ENCODE measurements around the gene RHO. TPM values are rescaled to one million over a fixed set of nuclear protein-coding genes. Genes with fewer than 3 reads are reported as not detected.

RHO gene
- total RNA-seq, 4 donors from 2014 or later = not detected

DNA sequence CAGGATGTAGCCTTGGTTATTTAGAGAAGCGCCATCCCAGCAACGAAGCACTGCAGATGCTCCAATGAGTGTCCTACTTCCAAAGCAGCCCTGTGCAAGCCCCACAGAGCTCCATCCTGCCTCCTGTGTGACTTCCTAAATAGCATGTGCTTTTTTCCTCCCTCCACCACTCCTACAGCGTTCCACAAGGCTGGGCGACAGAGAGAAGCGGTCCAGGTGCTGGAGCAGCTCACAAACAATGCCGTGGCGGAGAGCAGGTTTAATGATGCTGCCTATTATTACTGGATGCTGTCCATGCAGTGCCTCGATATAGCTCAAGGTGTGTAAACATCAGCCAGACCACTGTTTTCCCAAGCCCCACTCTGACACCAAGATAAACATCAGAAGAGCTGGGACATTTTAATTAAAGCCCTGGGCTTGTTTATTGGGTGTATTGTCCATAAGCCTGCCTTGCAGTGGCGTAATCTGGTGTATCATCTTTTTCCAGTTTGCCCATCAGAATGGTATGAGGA, 22.2 kb upstream of the RHO start:
- no peak for DNase-seq (ENCODE audit: low spot score in 2 of 2)
- WGBS, 2 donors = 83 to 85% methylated on average over 9 of the region's 9 CpGs
- Histone ChIP-seq H3K4me3 (no peak overlapping the region), H3K4me1 (peaks cover 0 to 8% (median 0%) of the 10 kb centered on the region in 4 donors), H3K36me3 (peaks cover 0 to 97% (median 3%) of the 10 kb centered on the region in 3 donors), H3K27me3 (no peaks in the 10 kb centered on the region), H3K27ac (peak overlapping the region in 2 of 4 donors; percentile 8 to 58), H3K9me3 (no peaks in the 10 kb centered on the region)
- TF ChIP-seq EP300 (IDR thresholded peaks at IDR 0.05) = no peak
- TF ChIP-seq POLR2A (IDR thresholded peaks at IDR 0.05) = no peak
- TF ChIP-seq, protein P1, sequence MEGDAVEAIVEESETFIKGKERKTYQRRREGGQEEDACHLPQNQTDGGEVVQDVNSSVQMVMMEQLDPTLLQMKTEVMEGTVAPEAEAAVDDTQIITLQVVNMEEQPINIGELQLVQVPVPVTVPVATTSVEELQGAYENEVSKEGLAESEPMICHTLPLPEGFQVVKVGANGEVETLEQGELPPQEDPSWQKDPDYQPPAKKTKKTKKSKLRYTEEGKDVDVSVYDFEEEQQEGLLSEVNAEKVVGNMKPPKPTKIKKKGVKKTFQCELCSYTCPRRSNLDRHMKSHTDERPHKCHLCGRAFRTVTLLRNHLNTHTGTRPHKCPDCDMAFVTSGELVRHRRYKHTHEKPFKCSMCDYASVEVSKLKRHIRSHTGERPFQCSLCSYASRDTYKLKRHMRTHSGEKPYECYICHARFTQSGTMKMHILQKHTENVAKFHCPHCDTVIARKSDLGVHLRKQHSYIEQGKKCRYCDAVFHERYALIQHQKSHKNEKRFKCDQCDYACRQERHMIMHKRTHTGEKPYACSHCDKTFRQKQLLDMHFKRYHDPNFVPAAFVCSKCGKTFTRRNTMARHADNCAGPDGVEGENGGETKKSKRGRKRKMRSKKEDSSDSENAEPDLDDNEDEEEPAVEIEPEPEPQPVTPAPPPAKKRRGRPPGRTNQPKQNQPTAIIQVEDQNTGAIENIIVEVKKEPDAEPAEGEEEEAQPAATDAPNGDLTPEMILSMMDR (IDR thresholded peaks at IDR 0.05) = no peak

DNA sequence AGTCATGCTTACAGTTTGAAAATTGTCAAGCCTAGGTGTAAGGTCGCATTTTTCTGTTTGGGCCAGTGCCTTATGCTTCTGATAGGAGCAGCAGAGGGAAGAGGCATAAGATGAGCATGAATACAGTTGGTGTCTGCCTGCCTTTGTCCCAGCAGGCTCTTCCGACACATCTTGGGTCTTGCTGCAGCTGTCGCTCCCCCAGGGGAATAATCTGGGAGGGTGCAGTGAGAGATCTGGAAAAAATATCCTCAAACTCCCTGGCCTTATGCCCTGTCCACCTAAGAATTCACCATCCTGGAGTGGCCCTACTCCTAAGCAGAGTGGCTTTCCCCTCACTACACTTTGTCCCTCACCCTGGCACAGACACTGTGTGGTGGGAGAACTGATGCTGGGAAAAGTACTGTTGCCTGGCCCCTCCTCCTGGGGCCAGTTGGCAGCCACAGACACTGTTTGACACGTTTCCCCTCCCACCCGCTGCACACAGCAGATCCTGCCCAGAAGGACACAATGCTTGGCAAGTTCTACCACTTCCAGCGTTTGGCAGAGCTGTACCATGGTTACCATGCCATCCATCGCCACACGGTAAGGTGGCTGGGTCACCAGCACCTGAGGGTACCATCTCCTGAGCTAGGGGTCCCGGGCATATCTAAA, 21.1 kb upstream of the RHO start:
- no peak overlapping the region for H3K4me3 ChIP-seq
- H3K4me1 ChIP-seq = peaks cover 0 to 8% (median 0%) of the 10 kb centered on the region in 4 donors
- no peaks in the 10 kb centered on the region for H3K27me3 ChIP-seq
- H3K9me3 ChIP-seq = no peaks in the 10 kb centered on the region
- peaks cover 0 to 99% (median 3%) of the 10 kb centered on the region in 3 donors for H3K36me3 ChIP-seq
- peak in 1 of 2 donors; percentile 46 for TF ChIP-seq EP300 (IDR thresholded peaks at IDR 0.05)
- TF ChIP-seq, protein P1 (IDR thresholded peaks at IDR 0.05) = no peak
- peak in 1 of 2 donors; percentile 16 for TF ChIP-seq POLR2A (IDR thresholded peaks at IDR 0.05)
- no peak for DNase-seq (ENCODE audit: low spot score in 2 of 2)
- H3K27ac ChIP-seq = peak overlapping the region in 2 of 4 donors; percentile 58 to 72
- WGBS, 2 donors = 63 to 64% methylated on average over 9 of the region's 9 CpGs

DNA sequence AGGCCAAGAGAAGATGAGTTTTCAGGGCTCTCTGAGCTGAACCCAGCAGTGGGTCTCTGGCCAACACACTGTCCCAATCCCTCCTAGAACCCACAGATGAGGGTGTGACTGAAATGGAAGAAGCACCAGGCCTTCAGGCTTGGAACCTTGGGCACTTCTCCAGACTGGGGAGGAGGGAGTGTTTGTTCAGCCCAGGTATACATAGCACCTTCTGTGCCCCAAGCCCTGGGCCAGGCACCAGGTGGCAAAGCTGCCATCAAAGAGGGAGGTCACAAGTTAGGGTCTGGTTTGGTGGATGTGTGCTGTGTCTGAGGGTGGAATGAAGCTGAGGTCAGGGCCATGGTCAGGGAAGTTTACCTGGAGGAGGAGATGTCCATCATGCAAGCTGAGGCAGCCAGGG, 15.8 kb upstream of the RHO start:
- H3K9me3 ChIP-seq = no peaks in the 10 kb centered on the region
- H3K27ac ChIP-seq = no peak overlapping the region
- no peak for DNase-seq (ENCODE audit: low spot score in 2 of 2)
- H3K4me1 ChIP-seq = no peaks in the 10 kb centered on the region
- TF ChIP-seq, protein P1 (IDR thresholded peaks at IDR 0.05) = no peak
- TF ChIP-seq EP300 (IDR thresholded peaks at IDR 0.05) = no peak
- no peak for TF ChIP-seq POLR2A (IDR thresholded peaks at IDR 0.05)
- H3K27me3 ChIP-seq = no peaks in the 10 kb centered on the region
- no peak overlapping the region for H3K4me3 ChIP-seq
- H3K36me3 ChIP-seq = peaks cover 0 to 97% (median 0%) of the 10 kb centered on the region in 3 donors

DNA sequence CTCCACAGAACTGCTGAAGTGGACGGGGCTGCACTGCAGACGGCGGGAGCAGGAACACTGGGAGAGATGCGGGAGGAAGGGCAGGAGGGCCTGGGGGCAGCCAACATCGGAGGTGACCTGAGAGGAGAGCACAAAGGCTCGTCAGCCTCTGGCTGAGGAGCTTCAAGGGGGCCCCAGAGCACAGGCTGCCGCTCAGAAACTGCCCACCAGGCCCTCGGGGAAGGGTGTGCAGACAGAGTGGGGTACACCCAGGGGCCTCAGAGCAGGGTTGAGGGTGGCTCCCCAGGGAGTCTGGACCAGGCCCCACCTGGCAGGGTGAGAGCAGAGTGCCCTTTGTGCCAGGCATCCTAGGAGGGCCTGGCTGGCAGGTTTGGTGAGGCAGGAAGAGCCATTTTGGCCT, 14.7 kb upstream of the RHO start:
- no peak for DNase-seq (ENCODE audit: low spot score in 2 of 2)

DNA sequence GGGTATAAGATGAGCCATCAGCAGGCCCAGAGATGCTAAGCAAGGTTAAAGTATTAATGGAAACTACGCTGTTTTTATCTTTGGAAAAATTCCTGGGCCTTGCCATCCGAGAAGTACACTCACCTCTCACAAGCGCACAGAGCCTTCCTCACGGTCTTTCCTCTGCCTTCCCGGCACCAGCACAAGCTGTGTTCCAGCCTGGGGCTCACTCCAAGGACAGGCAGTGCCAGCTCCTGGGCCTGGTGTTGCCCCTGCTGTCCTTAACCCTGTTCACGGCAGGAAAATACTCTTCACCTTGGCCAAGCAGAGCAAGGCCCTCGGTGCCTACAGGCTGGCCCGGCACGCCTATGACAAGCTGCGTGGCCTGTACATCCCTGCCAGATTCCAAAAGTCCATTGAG, 14.3 kb upstream of the RHO start:
- H3K36me3 ChIP-seq = peaks cover 0 to 98% (median 0%) of the 10 kb centered on the region in 3 donors
- WGBS, 2 donors = 78 to 96% methylated on average over 6 to 10 of the region's 10 CpGs
- TF ChIP-seq, protein P1 (IDR thresholded peaks at IDR 0.05) = no peak
- no peak for TF ChIP-seq EP300 (IDR thresholded peaks at IDR 0.05)
- no peak for TF ChIP-seq POLR2A (IDR thresholded peaks at IDR 0.05)

More for the DNA sequence above, 14.7 kb upstream of the RHO start:
- H3K27ac ChIP-seq = no peak overlapping the region
- H3K27me3 ChIP-seq = no peaks in the 10 kb centered on the region
- no peaks in the 10 kb centered on the region for H3K9me3 ChIP-seq
- H3K4me3 ChIP-seq = no peak overlapping the region
- H3K4me1 ChIP-seq = no peaks in the 10 kb centered on the region
- WGBS, 2 donors = 78 to 85% methylated on average over 8 of the region's 8 CpGs
- H3K36me3 ChIP-seq = peaks cover 0 to 98% (median 0%) of the 10 kb centered on the region in 3 donors
- TF ChIP-seq EP300 (IDR thresholded peaks at IDR 0.05) (no peak), POLR2A (IDR thresholded peaks at IDR 0.05) (no peak)
- TF ChIP-seq, protein P1 (IDR thresholded peaks at IDR 0.05) = no peak

More for the DNA sequence above, 14.3 kb upstream of the RHO start:
- H3K4me1 ChIP-seq = no peaks in the 10 kb centered on the region
- no peaks in the 10 kb centered on the region for H3K9me3 ChIP-seq
- H3K27me3 ChIP-seq = no peaks in the 10 kb centered on the region
- no peak for DNase-seq (ENCODE audit: low spot score in 2 of 2)
- no peak overlapping the region for H3K27ac ChIP-seq
- H3K4me3 ChIP-seq = no peak overlapping the region
